Activated T-cell treated with anti-CD3 and anti-CD28 coated beads, Interleukin-2, amount 50 U/mL, for 72 hours (primary cell): ENCODE measurements around the gene STX2. TPM values are rescaled to one million over a fixed set of nuclear protein-coding genes. Genes with fewer than 3 reads are reported as not detected.

Source experiments
- ATAC-seq, 2 donors: fragments of 150-1000 bp; cut with Tn5 transposase; replicated peaks in 1 of 2; 2 replicates each; pipeline ENCODE4 v1.10.0; 2021; ENCODE audit warnings: moderate library complexity in 2 of 2, mild to moderate bottlenecking in 1 of 2
- DNase-seq, 2 donors: peaks; one replicate each; pipeline ENCODE4 v3.0.0; 2021 to 2022; ENCODE audit warnings: mixed read lengths in 1 of 2
- H3K27ac Mint-ChIP-seq: one replicate; pipeline ENCODE4 v1.8.0; 2022; ENCODE audit warnings: mild to moderate bottlenecking, moderate library complexity, mixed read lengths
- H3K27me3 Mint-ChIP-seq: one replicate; pipeline ENCODE4 v1.8.0; 2022; ENCODE audit warnings: low read depth, mixed read lengths
- H3K36me3 Mint-ChIP-seq, 2 donors: one replicate each; pipeline ENCODE4 v1.8.0; 2022; ENCODE audit warnings: mixed read lengths in 2 of 2, mild to moderate bottlenecking in 1 of 2; ENCODE audit not compliant: insufficient read depth in 2 of 2
- H3K4me1 Mint-ChIP-seq: one replicate; pipeline ENCODE4 v1.8.0; 2022; ENCODE audit warnings: low read depth, mixed read lengths
- H3K4me3 Mint-ChIP-seq, 2 donors: one replicate each; pipeline ENCODE4 v1.8.0; 2022; ENCODE audit warnings: mild to moderate bottlenecking in 2 of 2, mixed read lengths in 2 of 2, moderate library complexity in 2 of 2
- H3K9me3 Mint-ChIP-seq, 2 donors: one replicate each; pipeline ENCODE4 v1.8.0; 2022; ENCODE audit warnings: mixed read lengths in 2 of 2
- total RNA-seq, 2 donors: library from RNA; stranded (reverse); gene quantifications; one replicate each; pipeline ENCODE4 v1.2.3, GENCODE V29; 2022

STX2 gene
- total RNA-seq, 2 donors from 2014 or later = 11.9 to 13.2 TPM

- H3K4me3 Mint-ChIP-seq = no peak overlapping the region
- peaks cover 0 to 1% of the 10 kb centered on the region in 2 donors for H3K9me3 Mint-ChIP-seq
- H3K4me1 Mint-ChIP-seq = no peaks in the 10 kb centered on the region
- no peak for DNase-seq
- no peaks in the 10 kb centered on the region for H3K36me3 Mint-ChIP-seq
- no peak overlapping the region for H3K27ac Mint-ChIP-seq
- ATAC-seq = no peak
- peaks cover 23% of the 10 kb centered on the region for H3K27me3 Mint-ChIP-seq
Measured at GRCh38 chr12:130742112-130742511, 96.9 kb downstream of the STX2 start.

Other genes starting within 250 kb of the STX2 start
- under 1 TPM in 1 of 2 donors, not detected in 1; 0.14 TPM for gene RIMBP2, start 123.0 kb downstream of the STX2 start, total RNA-seq
- gene RAN, start 32.8 kb upstream of the STX2 start, total RNA-seq = 1,000 to 10,000 TPM; 1,100 to 1,397 TPM
- 1 to 10 TPM; 2.0 to 2.5 TPM for gene ADGRD1, start 114.7 kb upstream of the STX2 start, total RNA-seq